Activated CD4-positive, alpha-beta T cell treated with anti-CD3 and anti-CD28 coated beads for 1 hour (primary cell): ENCODE measurements around the gene PROC.

Experiments
- DNase-seq: peaks from one replicate; pipeline ENCODE4 v3.0.0-alpha.2; 2020

The PROC gene

GRCh38 chr2:127418300-127419111, at the start of gene PROC:
Gene PROC, plus strand, starts transcription at chr2:127418427. Its CDS starts 1,516 bp downstream, at chr2:127419943.
- DNase-seq, result no peak

DNA sequence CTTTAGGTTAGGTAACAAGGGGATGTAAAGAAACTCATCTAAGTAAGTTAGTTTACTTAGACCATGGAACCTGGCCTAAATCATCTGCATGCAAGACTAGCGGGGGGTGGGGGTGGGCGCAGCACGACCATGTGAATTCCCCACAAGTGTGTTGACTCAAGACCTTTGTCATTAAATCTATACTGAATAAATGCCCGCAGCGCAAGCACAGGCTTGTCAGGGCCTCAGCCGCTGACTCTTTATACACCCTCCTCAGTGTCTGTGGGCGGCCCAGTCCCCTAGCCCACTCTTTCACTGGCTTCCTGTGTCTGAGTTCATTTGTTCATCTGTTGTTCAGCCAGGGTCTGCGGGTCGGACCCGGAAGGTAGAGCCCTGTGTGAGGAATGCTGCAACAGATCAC, 48.2 kb upstream of the PROC start:
- DNase-seq, result no peak

DNA sequence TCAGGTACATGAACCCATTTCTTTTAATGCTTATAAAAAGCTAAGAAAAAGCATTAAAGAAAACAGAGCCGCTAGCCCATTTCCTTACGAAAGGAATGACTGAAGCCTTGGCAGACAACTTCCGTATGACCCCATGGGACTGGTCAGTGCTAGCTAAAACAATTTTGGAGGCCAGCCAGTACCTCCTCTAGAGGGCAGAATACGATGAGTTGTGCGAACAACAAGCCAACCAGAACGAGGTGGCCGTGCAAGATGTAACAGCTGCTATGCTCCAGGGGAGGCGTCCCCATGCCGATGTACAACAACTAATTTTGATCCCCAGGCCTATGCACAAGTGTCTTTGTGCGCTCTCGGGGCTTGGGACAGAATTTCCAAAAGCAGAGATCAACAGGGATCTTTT, 47.2 kb upstream of the PROC start:
- DNase-seq, result no peak

DNA sequence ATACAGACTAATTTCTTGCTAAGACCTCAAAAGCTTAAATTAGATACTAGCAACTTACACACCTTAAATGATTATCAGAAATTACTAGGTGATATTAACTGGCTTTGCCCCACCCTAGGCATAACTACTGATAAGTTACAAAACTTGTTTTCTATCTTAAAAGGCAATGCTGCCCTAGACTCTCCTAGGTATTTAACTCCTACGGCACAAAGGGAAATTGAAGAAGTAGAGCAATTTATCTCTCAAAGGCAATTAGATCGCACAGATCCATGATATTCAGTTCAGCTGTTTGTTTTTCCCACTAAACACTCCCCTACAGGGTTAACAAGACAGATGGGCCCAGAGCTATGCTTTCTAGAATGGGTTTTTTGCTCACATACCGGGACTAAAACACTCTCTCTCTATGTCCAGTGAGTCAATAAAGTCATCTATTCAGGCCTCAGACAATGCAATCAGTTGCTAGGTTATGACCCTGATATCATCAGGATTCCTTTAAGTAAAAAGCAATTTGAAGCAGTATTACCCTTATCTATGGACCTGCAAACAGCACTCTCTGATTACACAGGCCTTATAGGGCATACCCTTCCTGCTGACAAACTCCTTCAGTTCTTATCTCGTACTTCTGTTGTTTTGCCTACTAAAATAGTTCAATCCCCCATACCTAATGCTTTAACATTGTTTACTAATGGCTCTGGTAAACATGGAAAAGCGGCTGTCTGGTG, 44.7 kb upstream of the PROC start:
- no peak for DNase-seq

GRCh38 chr2:127376257-127376656, 42.0 kb upstream of the PROC start:
- DNase-seq, result no peak

DNA sequence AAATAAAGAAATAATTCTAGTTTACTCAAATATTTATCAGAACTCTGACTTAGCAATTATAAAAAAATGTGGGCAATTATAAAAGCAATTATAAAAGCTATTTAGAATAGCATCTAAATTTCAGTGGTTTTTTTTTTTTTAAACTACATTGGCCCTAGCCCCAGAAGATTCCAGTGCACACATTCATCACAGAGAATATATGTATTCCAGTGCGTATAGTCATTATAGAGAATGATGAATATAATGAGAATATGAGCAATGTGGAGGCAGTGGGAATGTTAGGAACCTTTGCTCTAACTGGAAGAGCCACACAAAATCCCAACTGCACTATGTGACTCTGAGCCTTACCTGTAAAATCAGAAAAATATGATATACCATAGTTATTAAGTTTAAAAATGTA, 41.0 kb upstream of the PROC start:
- no peak for DNase-seq

DNA sequence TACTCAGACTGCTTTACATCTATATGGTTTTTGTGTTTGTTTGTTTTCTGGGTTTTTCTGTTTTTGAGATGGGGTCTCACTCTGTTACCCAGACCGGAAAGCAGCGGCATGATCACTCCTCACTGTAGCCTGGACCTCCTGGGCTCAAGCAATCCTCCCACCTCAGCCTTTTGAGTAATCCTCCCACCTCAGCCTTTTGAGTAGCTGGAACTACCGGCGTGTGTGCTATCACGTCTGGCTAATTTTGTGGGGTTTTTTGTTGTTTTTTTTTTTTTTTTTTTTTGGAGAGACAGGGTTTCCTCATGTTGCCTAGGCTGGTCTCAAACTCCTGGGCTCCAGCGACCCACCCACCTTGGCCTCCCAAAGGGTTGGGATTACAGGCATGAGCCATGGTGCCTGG, 39.5 kb upstream of the PROC start:
- DNase-seq, result no peak

DNA sequence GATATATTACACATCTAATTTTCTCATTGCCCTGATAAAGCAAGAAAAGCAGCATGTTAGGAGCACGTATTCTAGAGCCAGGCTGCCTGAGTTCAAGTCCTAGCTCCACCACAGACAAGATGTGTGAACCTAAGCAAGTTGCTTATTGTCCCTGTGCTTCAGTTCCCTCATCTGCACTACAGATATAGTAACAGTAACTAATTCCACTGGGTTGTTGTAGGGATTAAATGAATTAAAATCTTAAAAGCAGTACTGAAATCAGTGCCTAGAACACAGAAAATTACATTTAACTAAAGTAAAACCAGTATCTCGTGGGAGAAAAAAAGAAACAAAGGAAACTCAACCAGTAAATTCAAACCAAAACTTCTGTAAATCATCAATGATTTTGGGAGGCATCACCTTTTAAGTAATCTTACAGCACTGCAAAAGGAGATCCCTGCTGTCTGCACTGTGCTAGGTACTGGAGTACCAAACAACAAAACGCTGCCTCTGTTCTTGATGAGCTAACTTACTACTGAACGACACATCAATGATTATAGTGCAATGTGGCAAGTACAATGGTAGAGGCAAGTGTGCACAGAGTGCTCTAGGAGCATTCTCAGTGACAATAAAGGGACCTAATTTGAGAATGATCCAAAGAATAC, 38.4 kb upstream of the PROC start:
- no peak for DNase-seq

DNA sequence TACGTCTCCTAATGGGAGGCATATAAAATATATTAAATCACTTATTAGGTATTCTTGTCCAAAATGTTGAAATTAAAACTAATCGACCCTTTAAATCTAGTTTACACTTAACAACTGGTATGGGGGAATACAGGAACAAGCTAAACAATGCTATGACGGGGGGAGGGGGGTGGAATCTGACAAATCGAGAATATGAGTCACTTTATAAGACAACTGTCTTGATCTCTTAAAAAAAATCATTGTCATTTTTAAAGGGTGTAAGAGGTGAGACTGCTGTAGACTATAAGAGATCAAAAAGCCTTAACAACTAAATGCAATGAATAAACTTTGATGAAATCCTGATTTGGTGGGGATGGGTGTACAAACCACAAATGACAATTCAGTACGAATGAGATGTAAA, 36.5 kb upstream of the PROC start:
- DNase-seq, result no peak

DNA sequence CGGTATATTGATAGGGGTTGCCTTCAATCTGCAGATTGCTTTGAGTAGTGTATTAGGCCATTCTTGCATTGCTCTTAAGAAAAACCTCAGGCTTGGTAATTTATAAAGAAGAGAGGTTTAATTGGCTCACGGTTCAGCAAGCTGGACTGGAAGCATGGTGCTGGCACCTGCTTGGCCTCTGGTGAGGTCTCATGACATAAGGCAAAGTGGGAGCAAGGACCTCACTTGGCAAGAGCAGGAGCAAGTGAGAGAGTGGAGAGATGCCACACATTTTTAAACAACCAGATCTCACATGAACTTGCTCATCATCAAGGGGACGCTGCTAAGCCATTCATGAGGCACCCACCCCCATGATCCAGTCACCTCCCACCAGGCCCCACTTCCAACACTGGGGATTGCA, 35.4 kb upstream of the PROC start:
- no peak for DNase-seq

- no peak for DNase-seq
Measured at GRCh38 chr2:127384529-127384928, 33.7 kb upstream of the PROC start.

GRCh38 chr2:127386246-127386645, 32.0 kb upstream of the PROC start:
- no peak for DNase-seq

DNA sequence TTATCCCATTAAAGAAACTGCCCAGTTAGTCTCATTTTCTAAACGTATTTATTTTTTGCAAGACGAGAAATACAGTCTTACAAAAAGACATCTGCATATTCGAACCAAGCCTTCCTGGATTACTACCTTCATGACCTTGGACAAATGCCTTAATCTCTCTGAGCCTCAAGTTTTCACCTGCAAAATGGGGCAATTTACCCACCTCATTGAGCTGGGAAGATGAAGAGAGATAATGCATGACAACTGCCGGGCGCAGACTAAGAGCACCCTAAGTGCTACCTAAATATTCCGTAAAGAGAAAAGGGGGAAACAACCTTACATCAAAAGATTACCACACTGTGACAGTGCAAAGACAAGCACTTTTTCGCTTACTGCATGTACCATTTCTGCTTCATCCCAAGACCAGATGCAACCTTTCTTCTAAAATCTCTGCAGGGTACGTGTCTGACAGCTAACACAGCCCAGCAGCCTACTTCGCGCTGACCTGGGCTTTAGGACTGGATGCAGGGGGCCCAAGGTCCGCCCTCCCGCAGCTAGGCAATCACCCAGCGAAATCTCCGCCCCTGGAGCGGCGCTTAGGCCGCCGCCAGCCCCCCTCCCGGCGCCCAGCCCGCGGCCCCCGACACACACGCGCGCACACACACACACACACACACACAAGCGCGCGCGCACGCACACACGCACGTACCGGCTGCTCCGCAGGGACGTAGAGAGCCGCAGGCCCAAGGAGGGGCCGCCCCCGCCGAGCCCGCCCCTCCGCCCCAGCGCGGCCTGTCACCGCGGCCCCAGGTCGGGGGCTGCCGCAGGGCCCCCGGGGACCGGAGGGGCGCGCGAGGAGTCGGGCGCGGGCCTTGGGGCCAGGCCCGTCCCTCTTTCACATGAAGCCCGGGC, 31.2 kb upstream of the PROC start:
- DNase-seq, result peak; percentile 70

- peak; percentile 96 for DNase-seq
Measured at GRCh38 chr2:127387655-127388422, 30.4 kb upstream of the PROC start, which contains the start of gene MAP3K2. Gene MAP3K2, minus strand, starts transcription at chr2:127387975. Its CDS starts 44,846 bp downstream, at chr2:127343129.

DNA sequence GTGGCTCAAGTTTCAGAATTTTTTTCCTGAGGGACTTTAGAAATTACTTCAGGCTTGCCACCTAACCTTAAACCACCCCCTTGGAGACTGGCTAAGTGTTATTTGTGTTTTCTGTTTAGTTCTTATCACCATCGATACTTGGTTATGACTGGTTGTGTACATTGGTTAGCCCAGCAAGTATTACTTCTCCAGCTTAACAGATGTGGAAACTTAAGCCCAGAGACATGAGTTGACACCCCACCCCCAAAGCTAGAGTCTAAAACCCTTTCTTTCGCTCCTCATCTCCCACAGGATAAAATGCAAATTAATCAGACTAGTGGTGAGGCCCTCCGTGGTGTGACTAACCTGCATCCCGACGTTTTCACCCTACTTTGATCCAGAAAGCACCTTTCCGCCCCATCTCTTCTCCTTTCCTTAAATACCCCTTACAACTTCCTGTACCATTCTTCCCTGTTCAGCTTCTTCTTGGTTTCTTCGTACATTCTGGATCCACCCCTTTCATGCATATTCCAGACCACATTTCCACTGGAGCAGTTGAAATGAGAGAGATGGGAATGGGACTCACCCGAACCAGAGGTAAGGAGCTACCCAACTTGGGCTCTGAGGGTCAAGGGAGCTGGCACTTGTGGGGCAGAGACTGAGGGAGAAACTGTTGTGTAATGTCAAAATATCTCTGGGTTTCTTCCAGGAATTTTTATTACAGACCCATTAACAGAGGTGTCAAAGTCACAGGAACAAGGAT, 29.6 kb upstream of the PROC start:
- no peak for DNase-seq

- no peak for DNase-seq
Measured at GRCh38 chr2:127389778-127390435, 28.3 kb upstream of the PROC start.

GRCh38 chr2:127392133-127392827, 25.9 kb upstream of the PROC start:
- DNase-seq, result no peak

GRCh38 chr2:127392828-127393578, 25.2 kb upstream of the PROC start:
- no peak for DNase-seq

GRCh38 chr2:127394492-127394891, 23.7 kb upstream of the PROC start:
- DNase-seq, result no peak
